A204.1 (cell line): ENCODE results near the gene VSTM2L.

Experiments
- FAIRE-seq: peaks from 2 replicates; lab custom pipeline; 2012; peaks lifted over from hg19 to GRCh38; lab: Jason Lieb, UNC

VSTM2L gene

DNA sequence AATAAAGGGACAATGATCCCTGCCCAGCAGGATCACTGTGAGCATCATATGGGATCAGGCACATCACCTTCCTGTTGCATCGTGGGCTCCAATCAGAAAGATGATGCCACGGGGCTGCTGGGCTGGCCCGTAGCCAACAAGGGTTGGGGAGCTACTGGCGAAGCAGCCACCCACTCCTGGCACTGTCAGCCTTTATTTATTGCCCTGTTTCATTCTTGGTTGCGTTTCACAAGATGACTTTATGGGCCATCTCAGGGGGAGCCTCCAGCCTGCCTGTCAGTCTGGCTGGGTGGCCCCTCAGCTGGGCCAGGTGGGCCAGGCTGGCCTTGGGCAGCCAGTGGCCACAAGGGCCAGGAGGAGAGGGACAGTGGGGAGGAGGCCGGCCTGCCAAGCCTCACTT, 17.3 kb downstream of the VSTM2L start:
- FAIRE-seq = no peak

DNA sequence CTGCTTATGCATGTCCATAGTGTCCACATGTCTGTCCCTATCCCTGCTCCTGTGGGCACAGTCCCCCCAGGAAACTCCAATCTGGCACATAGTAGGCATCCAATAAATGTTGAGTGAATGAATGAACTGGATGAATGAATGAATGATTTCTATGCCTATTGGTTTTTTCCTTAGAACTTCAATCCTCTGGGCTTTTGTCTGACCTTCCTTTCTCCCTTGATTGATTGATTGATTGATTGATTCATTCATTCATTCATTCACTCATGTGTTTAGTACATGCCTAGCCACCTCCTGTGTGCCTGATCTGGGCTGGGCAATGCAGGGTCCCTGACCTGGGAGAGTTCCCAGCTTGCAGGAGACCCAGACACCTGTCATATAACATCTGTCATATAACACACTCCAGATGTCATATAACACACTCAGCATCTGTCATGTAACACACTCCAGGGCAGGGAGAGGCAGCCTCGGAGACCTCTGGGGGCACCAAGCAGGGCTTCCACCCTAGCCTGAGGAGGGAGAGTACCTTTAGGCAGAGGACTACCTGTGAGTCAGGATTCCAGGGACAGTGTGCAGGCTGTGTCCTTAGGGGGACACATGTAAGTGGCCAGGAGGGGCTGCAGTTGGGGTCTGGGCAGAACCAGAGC, 17.9 kb downstream of the VSTM2L start:
- FAIRE-seq = no peak

DNA sequence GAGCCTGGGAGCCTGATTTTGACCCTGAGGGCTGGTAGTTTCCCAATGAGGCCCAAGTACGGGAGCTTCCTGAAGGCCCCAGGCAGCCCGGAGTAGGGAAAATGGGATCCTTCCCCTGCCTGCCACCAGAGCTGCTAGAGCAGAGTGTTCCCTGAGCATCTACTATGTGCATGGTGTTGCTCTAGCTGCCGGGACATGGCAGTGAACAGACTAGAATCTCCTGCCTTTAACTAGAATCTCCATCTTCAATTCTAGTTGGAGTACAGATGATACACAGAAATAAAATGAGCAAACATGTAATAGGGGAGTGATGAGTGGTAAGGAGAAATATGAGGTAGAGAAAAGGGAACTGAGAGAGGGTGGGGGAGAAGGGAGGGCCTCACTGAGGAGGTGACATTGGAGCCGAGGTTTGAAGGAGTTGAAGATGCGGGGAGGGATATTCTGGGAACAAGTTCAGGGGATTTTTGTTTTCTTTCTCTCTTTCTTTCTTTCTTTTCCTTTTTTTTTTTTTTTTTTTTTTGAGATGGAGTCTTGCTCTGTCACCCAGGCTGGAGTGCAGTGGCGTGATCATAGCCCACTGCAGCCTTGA, 18.5 kb downstream of the VSTM2L start:
- no peak for FAIRE-seq

DNA sequence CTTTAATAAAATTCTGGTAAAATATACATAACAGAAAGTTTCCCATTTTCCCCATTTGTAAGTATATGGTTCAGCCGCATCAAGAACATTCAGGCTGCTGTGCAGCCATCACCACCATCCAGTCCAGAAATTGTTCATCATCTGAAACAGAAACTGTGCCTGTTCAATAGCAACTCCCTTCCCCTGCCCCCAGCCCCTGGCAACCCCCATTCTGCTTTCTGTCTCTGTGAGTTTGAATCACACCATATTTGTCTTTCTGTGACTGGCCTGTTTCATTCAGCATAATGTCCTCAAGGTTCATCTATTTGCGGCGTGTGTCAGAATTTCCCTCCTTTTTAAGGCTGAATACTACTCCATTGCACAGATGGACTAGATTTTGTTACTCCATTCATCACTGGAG, 19.1 kb downstream of the VSTM2L start:
- no peak for FAIRE-seq

DNA sequence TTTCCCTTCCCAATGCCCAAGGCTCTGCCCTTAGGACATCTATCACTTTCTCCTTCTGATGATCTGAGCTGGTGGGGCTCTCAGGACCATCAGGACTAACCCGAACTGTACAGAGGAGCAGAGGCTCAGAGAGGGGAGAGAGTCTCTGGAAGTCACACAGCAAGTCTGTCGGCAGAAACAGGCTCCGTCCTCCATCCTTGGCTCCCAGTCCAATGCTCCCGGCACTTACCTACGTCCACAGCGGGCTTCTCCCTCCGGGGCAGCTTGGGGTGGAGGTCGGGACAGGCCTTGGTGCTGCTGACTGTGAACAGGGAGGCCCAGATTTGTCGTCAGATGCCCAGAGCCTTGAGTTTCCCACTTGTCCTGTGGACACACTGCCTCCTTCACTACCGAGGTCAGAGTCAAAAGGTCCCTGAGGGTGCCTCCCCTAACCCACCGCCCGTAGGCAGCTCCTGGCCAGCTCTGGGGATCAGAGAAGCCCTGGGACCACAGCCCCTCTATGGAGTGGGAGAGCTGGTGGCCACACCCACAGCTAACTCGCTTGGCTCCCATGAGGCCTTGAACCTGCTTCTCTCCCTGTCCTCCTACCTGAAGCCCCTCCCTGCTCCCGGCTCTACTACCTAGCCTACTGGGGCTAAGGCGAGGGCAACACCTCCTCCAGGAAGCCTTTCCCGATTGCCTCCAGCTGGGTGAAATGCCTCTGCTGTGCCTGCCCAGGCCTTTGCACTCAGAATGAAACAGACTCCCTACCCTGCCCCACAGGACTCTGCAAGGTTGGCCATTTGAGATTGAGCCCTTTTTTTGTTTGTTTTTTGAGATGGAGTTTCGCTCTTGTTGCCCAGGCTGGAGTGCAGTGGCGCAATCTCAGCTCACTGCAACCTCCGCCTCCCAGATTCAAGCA, 22.6 kb downstream of the VSTM2L start:
- no peak for FAIRE-seq

DNA sequence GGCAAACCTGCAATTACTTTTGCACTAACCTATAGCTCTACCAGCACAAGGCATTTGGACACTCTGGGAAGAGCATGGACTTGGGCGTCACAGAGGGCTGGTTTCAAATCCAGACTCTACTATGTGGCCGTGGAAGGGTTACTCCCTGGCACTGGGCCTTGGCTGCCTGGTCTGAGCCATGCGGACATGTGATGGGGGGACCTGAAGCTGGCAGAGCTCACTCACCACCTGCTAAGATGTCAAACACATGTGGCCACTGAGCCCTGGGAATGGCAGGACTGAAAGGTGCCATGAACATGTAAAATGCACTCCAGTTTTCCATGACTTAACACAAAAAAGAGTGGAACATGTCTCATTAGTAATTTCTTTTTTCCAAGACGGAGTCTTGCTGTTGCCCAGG, 23.7 kb downstream of the VSTM2L start:
- FAIRE-seq = no peak

DNA sequence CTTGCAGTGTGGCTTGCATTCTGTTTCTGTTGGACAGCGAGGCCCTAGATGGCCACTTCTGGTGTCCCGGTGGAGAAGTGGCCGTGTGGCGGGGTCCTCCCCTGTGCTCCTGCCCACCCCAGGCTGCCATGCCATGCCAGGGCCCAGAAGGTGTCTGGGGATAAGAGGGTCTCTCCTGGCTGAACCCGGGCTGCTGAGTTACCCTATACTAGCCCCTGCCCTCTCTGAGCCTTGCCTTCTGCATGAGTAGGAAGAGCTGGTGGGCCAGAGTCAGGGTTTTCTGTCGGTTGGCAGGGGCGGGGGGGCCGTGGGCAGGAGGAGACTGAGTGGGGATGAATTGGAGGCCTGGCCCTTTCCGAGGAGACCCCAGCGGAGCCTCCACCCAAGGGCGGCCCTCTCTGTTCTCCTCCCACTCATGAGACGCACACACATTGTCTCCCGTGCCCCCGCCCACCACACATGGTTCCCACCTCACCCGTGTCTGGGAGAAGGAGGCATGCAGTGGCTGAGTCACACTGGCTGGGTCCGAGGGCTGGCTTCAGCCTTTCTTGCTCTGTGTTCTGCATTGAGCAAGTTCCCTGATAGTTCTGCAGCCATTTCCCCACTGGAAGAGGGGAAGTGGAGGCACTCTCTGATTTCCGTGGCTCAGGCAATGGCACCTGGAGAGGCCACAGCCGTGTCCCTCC, 24.6 kb downstream of the VSTM2L start:
- FAIRE-seq = no peak

DNA sequence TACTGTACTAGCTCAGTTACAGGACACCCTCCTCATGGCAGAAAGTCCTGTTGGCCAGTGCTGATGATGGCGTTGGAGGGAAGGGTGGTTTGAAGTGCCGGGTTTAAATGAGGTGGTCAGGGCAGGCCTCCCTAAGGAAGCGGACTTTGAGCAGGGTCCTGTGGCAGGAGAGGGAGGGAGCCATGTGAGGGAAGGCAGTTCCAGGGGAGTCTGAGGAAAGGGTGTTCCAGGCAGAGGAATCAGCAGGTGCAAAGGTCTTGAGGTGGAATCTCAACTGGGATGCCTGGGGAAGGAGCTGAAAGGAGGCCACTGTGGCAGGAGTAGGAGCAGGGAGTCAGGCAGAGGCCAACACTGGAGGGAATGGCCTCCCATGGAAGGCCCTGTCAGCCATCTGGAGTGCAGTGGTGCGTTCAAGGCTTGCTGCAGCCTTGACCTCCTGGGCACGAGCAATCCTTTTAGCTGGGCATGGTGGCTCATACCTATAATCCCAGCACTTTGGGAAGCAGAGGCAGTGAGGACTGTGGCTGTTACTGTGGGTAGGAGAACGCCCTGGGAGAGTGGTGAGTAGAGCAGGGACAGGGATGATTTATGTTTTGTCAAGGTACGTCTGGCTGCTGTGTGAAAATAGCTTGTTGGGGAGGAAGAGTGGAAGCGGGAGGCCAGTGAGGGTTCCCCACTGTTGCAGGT, 26.2 kb downstream of the VSTM2L start:
- FAIRE-seq = no peak

DNA sequence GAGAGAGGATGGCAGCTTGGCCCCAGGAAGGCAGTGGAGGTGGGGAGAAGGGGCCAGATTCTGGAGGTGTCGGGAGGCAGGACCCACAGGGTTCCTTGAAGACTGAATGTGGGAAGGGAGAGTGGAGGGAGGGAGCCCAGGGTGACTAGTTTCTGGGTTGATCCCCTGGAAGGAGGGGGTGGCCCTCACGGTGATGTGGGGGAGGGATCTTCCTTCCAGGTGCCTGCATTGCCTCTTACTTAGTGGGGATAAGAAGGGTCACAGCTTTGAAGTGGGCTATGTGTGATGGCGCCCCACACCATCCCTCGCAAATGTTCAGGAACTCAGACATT, 26.7 kb downstream of the VSTM2L start:
- no peak for FAIRE-seq

DNA sequence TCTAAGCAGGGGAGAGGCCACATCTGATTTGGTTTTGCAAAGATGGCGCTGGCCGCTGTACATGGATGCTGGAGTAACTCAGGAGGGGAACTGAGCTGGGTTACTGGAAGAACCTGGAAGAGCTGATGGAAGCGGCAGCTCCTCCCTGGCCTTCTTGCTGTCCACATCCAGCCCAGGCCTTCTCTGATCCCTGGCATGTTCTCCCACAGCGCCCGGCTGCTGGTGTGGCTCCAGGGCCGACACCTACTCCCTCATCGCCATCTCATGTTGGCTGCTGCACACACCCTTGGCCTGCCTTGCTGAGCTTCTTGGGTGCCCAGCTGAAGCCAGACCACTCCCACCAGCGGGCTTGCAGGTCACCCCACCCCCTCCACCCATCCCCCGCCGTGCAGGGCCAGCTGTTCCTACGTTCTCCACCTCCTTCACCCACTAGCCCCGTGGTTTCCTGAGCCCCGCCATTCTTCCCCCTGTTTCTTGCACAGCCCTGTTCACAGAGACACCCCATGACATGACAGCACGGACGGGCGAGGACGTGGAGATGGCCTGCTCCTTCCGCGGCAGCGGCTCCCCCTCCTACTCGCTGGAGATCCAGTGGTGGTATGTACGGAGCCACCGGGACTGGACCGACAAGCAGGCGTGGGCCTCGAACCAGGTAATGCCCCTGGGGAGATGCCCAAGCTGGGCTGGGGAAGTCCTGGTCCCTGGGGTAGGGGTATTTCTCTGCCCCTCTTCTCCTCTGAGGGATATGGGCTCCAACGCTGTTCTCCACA, 28.4 kb downstream of the VSTM2L start:
- no peak for FAIRE-seq

DNA sequence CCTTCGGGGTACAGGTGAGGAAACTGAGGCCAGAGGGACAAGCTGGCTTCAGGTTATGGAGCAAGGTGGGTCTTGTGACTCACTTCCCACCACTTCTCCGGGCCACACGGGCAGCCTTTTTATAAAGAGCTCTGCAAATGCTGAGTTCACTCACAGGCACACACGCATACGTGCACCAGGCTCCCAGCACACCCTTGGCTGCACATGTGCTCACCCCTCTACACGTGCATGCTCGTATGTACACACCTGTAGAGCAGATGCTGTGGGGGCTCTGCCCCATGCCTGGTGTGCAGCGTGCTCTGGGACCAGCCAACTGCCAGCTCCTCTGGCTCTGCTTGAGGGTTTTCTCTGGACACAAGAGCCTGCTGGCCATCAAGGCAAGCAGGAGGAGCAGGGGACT, 29.1 kb downstream of the VSTM2L start:
- no peak for FAIRE-seq

DNA sequence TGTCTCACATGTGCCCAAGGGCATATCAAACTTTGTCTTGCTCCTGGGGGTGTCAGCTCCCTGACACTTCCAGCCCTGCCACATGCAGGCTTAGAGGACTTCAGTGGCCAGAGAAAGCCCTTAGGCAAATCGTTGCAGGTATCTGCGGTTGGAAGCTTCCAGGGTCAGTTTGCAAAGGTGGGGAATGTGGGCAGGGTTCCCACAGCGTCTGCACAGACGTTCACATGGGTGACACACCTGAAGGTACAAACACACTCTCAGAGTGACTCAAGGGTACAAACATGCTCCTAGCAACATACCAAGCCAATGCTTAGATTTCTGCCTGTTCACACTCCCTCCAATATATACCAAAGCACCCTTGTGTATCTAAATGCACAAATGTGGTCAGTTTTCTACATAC, 30.0 kb downstream of the VSTM2L start:
- FAIRE-seq = no peak

DNA sequence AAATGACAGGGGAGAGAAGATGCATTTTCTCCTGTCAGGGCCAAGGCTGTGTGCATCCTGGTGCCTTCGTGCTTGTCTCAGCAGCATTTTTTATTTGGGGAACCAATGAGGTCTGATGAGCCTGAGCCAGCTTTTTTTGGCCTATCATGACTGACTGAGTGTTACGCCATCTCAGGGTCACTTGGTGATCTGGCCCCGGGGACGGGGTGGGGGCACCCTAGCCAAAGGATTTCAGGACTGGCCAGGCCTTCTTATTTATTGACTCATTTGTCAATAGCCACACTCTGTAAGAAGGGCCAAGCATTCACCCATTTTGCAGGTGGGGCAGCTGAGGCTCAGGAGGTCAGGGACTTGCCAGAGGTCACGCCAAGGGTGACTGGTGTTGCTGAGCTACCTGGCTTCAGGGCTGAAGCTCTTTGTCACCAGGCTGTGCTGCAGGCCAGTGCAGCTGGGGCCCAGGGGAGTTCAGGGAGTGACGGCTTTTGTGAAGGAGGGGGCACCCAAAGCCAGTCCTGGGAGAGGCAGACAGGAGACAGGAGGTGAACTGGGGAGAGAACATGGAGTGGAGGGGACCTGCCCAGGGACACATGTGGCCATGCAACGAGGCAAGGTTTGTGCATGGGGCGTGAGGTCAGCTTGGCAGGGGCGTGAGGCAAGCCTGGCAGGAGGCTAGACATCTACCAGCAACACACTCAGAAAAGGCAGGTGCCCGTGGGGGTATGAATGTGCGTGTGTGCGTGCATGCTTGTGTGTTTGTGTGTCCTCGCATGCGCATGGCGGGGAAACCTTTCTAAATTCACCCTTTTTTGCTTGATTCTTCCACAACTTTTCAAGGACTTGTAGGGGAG, 31.1 kb downstream of the VSTM2L start:
- FAIRE-seq = no peak

DNA sequence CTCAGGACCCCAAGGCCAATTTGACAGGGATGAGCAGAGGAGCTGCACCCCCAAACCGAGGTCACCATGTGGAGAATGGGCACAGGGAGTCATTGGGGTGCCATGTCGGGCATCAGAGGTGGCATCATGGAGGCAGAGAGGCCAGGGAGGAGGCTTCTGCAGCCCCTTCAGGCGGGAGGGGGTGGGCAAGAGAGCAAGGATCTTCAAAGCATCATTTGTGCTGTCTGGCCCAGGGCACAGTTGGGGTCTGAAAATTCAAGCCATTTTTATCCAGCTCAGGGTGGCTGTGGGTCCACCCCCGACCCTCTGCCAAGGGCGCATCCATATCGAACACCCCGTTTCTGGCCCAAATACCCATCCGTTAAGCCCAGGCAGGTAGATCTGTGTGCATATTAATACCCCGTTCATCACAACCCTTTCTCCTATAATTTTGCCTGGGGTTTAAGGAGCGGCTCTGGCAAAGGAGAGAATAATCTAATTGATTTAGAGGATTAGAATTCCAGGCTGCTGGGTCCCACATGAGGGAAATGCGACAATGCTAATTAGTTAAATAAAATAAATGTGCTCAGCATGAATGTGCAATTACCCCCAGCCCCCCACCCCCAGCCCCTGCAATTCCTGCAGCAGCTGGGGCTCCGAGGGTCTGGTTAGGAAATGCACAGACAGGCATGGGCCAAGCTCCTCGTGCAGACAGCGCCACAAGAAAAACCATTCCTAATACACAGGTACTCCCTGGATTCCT, 31.9 kb downstream of the VSTM2L start:
- FAIRE-seq = no peak

DNA sequence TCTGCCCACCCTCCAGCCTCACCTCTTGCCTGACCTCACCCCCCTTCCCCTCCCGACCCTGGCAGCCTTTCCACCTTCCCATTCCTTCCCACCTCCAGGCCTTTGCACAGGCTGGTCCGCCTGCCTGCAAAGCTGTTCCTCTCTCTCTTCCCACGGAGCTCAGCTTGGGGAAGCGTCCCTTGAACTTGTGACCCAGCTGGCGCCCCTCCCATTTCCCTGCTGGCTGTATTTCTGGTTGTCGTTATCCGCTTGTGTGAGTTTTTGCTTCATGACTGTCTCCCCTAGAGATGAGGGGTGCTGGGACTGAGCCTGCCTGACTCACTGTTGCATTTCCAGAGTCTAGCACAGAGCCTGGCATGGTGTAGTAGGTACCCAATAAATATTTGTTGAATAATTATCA, 32.5 kb downstream of the VSTM2L start:
- FAIRE-seq = no peak

DNA sequence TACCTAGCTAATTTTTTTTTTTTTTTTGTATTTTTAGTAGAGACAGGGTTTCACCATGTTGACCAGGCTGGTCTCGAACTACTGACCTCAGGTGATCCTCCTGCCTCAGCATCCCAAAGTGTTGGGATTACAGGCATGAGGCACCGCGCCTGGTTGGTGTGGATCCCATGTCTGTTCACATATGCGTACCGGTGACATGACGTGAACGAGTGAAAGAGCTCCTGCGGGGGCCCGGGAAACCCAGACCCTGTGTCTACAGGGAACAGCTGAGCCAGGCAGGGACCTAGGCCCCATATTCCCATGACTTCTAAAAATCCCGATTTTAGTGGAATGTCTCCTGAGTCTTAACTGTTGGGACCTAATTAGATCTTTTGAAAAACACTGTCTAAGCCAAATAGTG, 33.1 kb downstream of the VSTM2L start:
- no peak for FAIRE-seq

DNA sequence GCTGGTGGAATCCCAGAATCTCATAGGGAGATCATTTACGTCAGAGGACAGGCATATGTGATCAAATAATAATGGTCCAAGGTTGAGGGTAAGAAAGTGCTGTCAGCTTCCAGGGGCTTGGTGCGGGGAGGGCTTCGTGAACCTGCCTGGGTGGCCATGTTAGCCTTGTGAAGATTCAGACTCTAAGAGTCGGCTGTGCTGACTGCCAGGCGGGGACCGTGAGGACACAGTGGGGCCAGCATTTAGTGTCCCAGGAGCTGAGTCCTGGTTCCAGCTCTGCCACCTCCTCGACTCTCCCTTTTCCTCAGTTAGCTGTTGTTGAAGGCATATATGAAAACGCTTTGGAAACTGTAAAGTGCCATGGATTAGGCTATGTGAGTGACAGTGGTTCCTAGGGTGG, 33.5 kb downstream of the VSTM2L start:
- FAIRE-seq = no peak

DNA sequence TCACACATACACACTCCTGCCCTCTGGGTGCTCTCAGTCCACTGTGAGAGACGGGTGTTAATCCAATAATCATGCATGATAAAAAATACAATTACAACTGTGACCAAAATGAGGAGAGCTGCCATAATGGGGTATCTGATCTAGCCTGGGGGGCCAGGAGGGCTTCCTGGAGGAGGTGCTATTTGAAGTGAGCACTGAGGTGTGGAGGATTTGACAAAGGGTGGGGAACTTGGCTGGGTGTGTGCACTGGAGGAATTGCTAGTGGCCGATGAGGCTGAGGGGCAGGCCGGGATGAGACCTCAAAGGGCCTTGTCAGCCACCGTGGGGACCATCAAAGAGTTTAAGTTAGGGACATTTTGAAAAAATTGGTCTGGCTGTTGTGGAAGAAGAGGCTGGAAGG, 34.8 kb downstream of the VSTM2L start:
- FAIRE-seq = no peak

DNA sequence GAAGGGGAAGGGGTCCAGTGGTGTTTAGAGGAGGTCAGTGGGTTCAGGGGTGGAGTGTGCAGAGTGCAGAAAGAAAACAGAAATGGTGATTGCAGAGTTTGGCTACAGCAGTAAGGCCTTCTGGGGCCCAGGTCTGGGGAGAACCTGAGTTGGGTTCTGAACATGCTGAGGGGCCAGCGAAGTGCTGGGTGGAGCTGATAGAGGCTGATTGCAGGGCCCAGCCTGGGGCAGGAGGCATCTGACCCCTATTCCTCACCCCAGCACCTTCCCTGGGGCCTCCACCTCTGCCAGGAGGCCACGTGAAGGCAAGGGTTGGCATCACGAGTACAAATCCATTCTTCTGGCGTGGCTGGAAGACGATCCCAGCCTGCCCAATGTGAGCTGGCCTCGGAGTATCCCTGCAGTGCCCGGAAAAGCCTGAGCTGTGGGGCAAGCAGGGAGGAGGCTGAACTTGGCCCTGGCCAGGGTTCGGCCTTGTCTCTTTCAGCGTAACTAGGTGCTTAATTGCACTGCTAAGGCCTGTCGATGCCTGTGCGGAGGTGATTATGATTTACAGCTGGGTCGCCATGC, 35.3 kb downstream of the VSTM2L start:
- no peak for FAIRE-seq

DNA sequence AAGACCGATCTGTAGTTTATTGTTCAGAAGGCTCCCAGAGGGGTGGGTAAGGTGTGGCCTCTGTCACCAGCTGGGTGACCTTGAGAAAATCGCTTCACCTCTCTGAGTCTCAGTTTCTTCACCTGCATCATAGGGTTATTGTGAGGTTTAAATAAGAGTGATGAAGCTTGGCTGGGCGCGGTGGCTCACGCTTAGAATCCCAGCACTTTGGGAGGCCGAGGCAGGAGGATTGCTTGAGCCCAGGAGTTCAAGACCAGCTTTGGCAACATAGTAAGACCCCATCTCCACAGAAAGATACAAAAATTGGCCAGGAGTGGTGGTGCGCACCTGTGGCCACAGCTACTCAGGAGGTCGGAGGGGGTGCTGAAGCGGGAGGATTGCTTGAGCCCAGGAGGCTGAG, 36.0 kb downstream of the VSTM2L start:
- no peak for FAIRE-seq
